GM19438 (cell line): Measurements from ENCODE around the gene GADD45A.
"Not testable (repeated sequence)": the region's sequence is repeated elsewhere in the genome, so short reads cannot be mapped to it uniquely, and the experiment has no call there.

ENCODE experiments used
- ATAC-seq: cut with Tn5 transposase; IDR thresholded peaks from one replicate; pipeline ENCODE4 v1.9.1; 2021; ENCODE audit warnings: low read depth; ENCODE audit not compliant: unreplicated experiment

GADD45A gene

GRCh38 chr1:67685067-67685557, at the start of gene GADD45A:
TSS of gene GADD45A (plus strand) at chr1:67685201. CDS start at chr1:67685495, 294 bp downstream.
- peak; percentile 84 for ATAC-seq

- ATAC-seq, result no peak
Observed at GRCh38 chr1:67636146-67636545, 48.9 kb upstream of the GADD45A start.

GRCh38 chr1:67639361-67639760, 45.6 kb upstream of the GADD45A start:
- ATAC-seq, result no peak

GRCh38 chr1:67642629-67643028, 42.4 kb upstream of the GADD45A start:
- no peak for ATAC-seq

GRCh38 chr1:67644566-67644965, 40.4 kb upstream of the GADD45A start:
- ATAC-seq, result no peak

GRCh38 chr1:67645495-67646144, 39.4 kb upstream of the GADD45A start:
- no peak for ATAC-seq

GRCh38 chr1:67646145-67647035, 38.6 kb upstream of the GADD45A start:
- no peak for ATAC-seq

- no peak for ATAC-seq
Observed at GRCh38 chr1:67647036-67647798, 37.8 kb upstream of the GADD45A start.

- no peak for ATAC-seq
Observed at GRCh38 chr1:67647814-67648358, 37.1 kb upstream of the GADD45A start.

GRCh38 chr1:67648582-67649326, 36.2 kb upstream of the GADD45A start:
- no peak for ATAC-seq

- no peak for ATAC-seq
Observed at GRCh38 chr1:67650061-67650460, 34.9 kb upstream of the GADD45A start.

- no peak for ATAC-seq
Observed at GRCh38 chr1:67651031-67651430, 34.0 kb upstream of the GADD45A start.

- ATAC-seq, result peak; percentile 52
Observed at GRCh38 chr1:67652800-67653199, 32.2 kb upstream of the GADD45A start.

GRCh38 chr1:67653304-67653703, 31.7 kb upstream of the GADD45A start:
- no peak for ATAC-seq

- no peak for ATAC-seq
Observed at GRCh38 chr1:67655581-67655980, 29.4 kb upstream of the GADD45A start.

- ATAC-seq, result not testable (repeated sequence)
Observed at GRCh38 chr1:67657152-67657551, 27.8 kb upstream of the GADD45A start.

GRCh38 chr1:67659229-67659628, 25.8 kb upstream of the GADD45A start:
- no peak for ATAC-seq

GRCh38 chr1:67662884-67663283, 22.1 kb upstream of the GADD45A start:
- no peak for ATAC-seq

- ATAC-seq, result no peak
Observed at GRCh38 chr1:67664048-67664447, 21.0 kb upstream of the GADD45A start.

- not testable (repeated sequence) for ATAC-seq
Observed at GRCh38 chr1:67665307-67665706, 19.7 kb upstream of the GADD45A start.
